ENCODE data around the gene FSTL4. TPM values are rescaled to one million over a fixed set of nuclear protein-coding genes. Genes with fewer than 3 reads are reported as not detected.

FSTL4 gene
- total RNA-seq, 4 donors from 2014 or later = 0.33 to 0.78 (median 0.34) TPM; not detected in 1

DNA sequence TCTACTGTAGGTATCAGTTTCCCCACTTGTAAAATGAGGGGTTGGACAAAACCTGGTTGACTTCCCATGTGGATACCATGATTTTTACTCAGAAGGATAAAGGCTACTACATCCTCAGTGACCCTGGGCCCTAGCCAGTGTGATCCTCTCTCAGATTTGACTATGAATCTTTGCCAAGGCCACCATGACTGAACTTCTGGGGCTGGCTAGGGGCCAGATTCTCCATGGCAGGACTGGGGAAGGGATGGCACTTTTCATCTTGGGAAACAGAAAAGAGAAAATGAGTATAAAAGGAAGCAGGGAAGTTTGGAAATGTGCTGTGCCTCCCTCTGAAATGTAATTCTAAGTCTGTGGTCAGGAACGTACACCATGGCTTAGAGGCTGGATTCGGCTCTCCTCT is 1.4 kb upstream of the FSTL4 start:
- H3K4me1 ChIP-seq = peaks cover 12 to 26% (median 23%) of the 10 kb centered on the region in 4 donors
- intact Hi-C loops (cut with DNase I) = no loop called here
- no peaks in the 10 kb centered on the region for H3K36me3 ChIP-seq
- peaks cover 0 to 82% (median 31%) of the 10 kb centered on the region in 4 donors for H3K27me3 ChIP-seq
- no peak overlapping the region for H3K4me3 ChIP-seq
- H3K9me3 ChIP-seq = no peaks in the 10 kb centered on the region
- DNase-seq (ENCODE audit: extremely low spot score) = peak; percentile 68
- no peak for TF ChIP-seq POLR2A (IDR thresholded peaks at IDR 0.05; ENCODE audit: low read depth)
- no peak overlapping the region for H3K27ac ChIP-seq (replicated peaks in 1 of 4)
- WGBS = 81% methylated on average over 2 of the region's 2 CpGs

- WGBS = 78% methylated on average over 5 of the region's 5 CpGs
- H3K27me3 ChIP-seq = peaks cover 0 to 82% (median 34%) of the 10 kb centered on the region in 4 donors
- intact Hi-C loops (cut with DNase I) = no loop called here
Observed at GRCh38 chr5:133613184-133613583, 843 bp upstream of the FSTL4 start.

DNA sequence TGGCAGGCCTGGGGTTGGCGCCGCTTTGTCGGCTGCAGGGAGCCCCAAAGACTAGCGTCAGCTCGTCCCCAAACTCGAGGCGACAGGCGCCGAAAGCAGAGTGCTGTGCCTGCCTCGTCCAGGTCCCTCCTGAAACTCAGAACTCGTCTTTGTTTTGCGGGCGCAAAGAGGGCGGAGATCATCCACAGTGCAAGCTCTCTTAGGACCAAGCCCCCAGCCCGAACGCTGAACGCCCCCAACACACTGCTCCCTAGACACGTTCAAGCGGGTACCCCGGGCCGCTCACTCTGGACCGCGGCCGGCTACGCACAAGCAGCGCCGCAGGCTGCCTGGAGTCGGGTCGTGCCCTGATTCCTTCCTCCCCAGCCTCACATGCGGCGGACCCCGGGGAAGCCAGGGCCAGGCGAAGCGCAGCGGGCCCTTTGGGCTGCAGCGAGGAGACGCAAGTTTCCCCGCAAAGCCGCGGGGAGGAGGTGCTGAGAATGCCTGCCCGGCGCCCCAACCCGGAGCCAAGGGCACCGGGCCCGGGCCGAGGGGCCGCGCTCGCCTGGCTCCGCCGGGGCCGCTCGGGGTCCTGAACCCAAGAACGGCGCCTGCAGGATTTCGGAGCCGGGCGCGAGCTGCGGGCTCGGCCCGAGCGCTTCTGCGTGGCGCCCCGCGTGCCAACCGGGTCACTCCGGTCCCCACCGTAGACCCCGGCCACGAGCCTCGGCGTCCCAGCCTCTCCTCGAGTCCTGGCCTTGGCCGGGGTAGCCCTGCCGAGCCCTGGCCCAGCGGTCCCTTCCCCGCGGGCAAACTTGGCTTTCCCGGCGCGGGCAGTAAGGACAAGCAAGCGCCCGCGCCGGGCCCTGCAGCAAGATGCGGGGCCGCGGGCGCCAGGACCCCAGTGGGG is 738 bp downstream of the FSTL4 start:
- 0% methylated on average over 2 of the region's 91 CpGs for WGBS
- Histone ChIP-seq H3K27ac (replicated peaks in 1 of 4) (no peak overlapping the region), H3K36me3 (no peaks in the 10 kb centered on the region), H3K27me3 (peaks cover 0 to 92% (median 34%) of the 10 kb centered on the region in 4 donors), H3K4me1 (peaks cover 12 to 26% (median 23%) of the 10 kb centered on the region in 4 donors), H3K9me3 (no peaks in the 10 kb centered on the region), H3K4me3 (peak overlapping the region; percentile 43 to 53 (median 49))
- peak; percentile 66 for DNase-seq (ENCODE audit: extremely low spot score)
- TF ChIP-seq POLR2A (IDR thresholded peaks at IDR 0.05; ENCODE audit: low read depth) = no peak
- TF ChIP-seq EP300 (IDR thresholded peaks at IDR 0.05) = no peak
- no peak for TF ChIP-seq POLR2AphosphoS5 (IDR thresholded peaks at IDR 0.05)
- no peak for TF ChIP-seq CTCF (IDR thresholded peaks at IDR 0.05)
- intact Hi-C loops (cut with DNase I) = no loop called here

More at GRCh38 chr5:133613184-133613583, 843 bp upstream of the FSTL4 start:
- TF ChIP-seq POLR2A (IDR thresholded peaks at IDR 0.05; ENCODE audit: low read depth) (no peak), CTCF (IDR thresholded peaks at IDR 0.05) (no peak), POLR2AphosphoS5 (IDR thresholded peaks at IDR 0.05) (no peak), EP300 (IDR thresholded peaks at IDR 0.05) (no peak)
- peak; percentile 77 for DNase-seq (ENCODE audit: extremely low spot score)
- Histone ChIP-seq H3K9me3 (no peaks in the 10 kb centered on the region), H3K4me1 (peaks cover 12 to 26% (median 23%) of the 10 kb centered on the region in 4 donors), H3K27ac (replicated peaks in 1 of 4) (no peak overlapping the region), H3K4me3 (no peak overlapping the region), H3K36me3 (no peaks in the 10 kb centered on the region)

GRCh38 chr5:133610489-133611356 is 1.6 kb downstream of the FSTL4 start:
- 15% methylated on average over 29 of the region's 57 CpGs for WGBS

More at GRCh38 chr5:133610489-133611356, 1.6 kb downstream of the FSTL4 start:
- Histone ChIP-seq H3K27ac (replicated peaks in 1 of 4) (no peak overlapping the region), H3K27me3 (peaks cover 0 to 84% (median 34%) of the 10 kb centered on the region in 4 donors), H3K4me1 (peaks cover 12 to 26% (median 23%) of the 10 kb centered on the region in 4 donors), H3K9me3 (no peaks in the 10 kb centered on the region), H3K4me3 (peak overlapping the region; percentile 43 to 53 (median 49)), H3K36me3 (no peaks in the 10 kb centered on the region)
- intact Hi-C loops (cut with DNase I) = no loop called here
- TF ChIP-seq POLR2AphosphoS5 (IDR thresholded peaks at IDR 0.05) = no peak
- peak; percentile 33 to 45 (median 39) for TF ChIP-seq CTCF (IDR thresholded peaks at IDR 0.05)
- DNase-seq (ENCODE audit: extremely low spot score) = peak; percentile 89
